Epithelial cell of proximal tubule (primary cell): ENCODE measurements around the gene CORO2A. TPM values are rescaled to one million over a fixed set of nuclear protein-coding genes. Genes with fewer than 3 reads are reported as not detected.

Experiments used
- DNase-seq: peaks from one replicate; pipeline ENCODE4 v3.0.0-alpha.2; 2011; ENCODE audit warnings: low read depth
- H3K4me3 ChIP-seq: 2 replicates; pipeline ENCODE4 v1.5.1; 2011; ENCODE audit warnings: low read depth, mild to moderate bottlenecking, low read length
- total RNA-seq: library from RNA; depleted of rRNA; stranded (reverse); fragments of >200 nt; gene quantifications from 2 replicates; pipeline ENCODE4 v1.2.3, GENCODE V29; 2015
- TF ChIP-seq, protein P1 (sequence below): conservative IDR thresholded peaks from 2 replicates; pipeline ENCODE4 v1.5.1; 2012; ENCODE audit warnings: low read depth, mild to moderate bottlenecking, low read length

Gene CORO2A, protein sequence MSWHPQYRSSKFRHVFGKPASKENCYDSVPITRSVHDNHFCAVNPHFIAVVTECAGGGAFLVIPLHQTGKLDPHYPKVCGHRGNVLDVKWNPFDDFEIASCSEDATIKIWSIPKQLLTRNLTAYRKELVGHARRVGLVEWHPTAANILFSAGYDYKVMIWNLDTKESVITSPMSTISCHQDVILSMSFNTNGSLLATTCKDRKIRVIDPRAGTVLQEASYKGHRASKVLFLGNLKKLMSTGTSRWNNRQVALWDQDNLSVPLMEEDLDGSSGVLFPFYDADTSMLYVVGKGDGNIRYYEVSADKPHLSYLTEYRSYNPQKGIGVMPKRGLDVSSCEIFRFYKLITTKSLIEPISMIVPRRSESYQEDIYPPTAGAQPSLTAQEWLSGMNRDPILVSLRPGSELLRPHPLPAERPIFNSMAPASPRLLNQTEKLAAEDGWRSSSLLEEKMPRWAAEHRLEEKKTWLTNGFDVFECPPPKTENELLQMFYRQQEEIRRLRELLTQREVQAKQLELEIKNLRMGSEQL
- total RNA-seq = 3.7 and 5.7 TPM in 2 replicates

DNA sequence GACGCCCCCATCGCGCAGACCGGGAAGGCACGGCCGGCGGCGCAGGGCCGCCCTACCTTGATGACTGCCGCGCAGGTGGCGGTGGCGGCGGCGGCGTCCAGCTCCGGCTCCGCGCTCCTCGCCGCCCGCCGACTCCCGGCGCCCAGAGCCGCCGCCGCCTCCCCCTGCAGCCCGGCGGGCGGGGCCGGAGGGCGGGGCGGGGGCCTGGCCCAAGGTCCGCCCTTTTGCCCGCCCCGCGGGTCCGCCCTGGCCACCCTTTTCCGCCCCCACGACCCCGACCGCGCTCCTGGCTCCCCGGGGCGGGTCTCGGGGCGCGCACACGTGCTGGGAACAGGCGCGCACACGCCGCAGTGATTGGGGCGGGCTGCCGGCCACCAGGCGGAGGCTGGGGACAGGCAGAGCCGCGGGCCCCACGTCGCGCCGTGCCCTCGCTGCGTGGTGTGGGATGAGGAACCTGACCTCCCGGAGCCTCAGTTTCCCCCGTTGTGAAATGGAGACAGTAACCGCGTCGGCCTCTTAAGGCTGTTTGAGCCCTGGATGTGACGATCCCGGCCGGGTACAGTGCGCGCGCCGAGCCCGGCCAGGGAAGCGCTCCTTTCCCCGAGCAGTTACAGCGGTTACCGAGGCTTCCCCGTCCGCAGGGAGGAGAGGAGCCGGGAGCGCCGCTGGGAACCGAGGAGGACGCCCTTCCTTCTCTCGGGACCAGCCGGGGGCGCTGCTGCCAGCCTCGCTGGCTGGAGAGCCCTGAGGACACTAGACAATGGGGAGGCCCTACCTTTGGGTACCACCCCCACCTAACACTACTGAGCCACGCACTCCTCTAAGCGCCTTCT, at the start of gene CORO2A:
TSS of gene CORO2A (minus strand) at position 135 of the 833 bp plus-strand sequence. CDS start 34,977 bp downstream, outside the sequence.
- no peak for DNase-seq
- peak within 1 kb of the TSS; percentile 66 for H3K4me3 ChIP-seq
- TF ChIP-seq, protein P1, sequence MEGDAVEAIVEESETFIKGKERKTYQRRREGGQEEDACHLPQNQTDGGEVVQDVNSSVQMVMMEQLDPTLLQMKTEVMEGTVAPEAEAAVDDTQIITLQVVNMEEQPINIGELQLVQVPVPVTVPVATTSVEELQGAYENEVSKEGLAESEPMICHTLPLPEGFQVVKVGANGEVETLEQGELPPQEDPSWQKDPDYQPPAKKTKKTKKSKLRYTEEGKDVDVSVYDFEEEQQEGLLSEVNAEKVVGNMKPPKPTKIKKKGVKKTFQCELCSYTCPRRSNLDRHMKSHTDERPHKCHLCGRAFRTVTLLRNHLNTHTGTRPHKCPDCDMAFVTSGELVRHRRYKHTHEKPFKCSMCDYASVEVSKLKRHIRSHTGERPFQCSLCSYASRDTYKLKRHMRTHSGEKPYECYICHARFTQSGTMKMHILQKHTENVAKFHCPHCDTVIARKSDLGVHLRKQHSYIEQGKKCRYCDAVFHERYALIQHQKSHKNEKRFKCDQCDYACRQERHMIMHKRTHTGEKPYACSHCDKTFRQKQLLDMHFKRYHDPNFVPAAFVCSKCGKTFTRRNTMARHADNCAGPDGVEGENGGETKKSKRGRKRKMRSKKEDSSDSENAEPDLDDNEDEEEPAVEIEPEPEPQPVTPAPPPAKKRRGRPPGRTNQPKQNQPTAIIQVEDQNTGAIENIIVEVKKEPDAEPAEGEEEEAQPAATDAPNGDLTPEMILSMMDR = peak; percentile 53

DNA sequence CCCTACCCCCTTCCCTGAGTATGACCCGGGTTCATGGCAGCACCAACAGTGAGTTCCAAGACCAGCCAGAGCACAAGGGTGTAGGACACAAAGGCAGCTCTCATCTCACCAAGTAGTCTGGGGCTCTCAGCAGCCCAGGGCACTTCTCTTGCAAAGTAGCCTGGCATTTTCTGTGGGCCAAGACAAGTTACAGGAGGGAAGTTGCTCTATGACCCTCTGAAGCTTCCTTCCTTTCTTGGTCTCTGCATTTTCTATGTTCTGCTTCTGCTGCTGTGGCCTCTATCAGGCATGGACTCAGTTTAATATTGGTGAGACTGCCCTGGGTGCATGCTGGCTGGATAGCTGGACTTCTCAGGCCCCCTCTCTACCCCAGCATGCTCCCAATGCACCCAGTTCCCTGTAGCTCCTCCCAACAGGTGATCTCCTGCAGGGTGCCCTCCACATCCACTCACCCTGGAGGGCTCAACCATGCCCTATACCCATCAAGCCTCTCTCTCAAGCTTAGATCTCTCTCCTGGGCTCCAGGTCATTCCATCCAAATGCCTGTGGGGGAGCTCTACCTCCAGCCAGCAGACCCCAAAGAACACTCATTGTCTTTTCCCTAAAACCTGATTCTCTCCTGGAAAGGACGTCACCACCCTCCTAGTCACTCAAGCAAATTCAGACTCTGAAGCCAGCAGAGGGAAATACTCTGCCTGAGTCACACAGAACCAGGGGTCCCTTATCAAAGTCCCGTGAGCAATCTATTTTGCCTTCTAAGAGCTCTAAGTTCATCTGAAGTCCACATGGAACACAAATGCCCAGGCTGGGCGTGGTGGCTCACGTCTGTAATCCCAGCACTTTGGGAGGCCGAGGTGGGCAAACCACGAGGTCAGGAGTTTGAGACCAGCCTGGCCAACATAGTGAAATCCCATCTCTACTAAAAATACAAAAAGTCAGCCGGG, 49.2 kb upstream of the CORO2A start:
- no peak for DNase-seq
- TF ChIP-seq, protein P1 = no peak
- H3K4me3 ChIP-seq = no peak overlapping the region

DNA sequence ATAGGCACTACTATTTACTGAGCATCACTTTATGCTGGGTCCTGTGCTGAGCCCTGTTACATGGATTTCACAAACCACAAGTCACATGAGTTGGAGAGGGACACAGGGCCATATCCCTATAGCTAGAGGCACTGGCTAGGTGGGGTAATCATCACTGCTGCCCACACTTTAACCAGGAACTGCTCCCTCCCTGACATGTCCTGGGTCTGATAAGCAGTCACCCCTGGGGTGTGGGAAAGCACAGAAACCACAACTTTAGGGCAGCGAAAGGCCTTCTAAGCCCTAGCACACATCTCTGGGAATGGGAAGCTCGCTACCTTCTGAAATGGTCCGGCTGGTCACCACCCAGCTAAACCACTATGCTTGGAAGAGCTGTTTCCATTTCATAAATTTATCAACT, 48.0 kb upstream of the CORO2A start:
- TF ChIP-seq, protein P1 = no peak
- H3K4me3 ChIP-seq = no peak overlapping the region
- DNase-seq = no peak

DNA sequence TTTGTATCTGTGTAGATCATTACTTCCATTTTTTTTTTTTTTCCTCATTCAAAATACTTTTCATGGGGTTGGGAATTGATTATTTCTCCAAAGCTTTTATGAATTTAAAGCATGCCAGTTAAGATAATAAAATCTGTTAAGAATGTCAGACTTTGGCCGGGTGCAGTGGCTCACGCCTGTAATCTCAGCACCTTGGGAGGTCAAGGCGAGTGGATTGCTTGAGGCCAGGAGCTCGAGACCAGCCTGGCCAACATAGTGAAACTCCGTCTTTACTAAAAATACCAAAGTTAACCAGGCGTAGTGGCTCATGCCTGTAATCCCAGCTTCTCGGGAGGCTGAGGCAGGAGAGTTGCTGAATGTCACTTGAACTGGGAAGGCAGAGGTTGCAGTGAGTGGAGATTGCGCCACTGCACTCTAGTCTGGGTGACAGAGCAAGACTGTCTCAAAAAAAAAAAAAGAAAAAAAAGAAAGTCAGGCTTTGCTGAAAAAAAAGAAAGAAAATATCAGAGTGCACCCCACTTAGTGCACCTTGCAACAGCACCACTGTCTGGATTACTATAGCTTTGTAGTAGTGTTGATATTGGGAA, 44.6 kb upstream of the CORO2A start:
- DNase-seq = no peak
- H3K4me3 ChIP-seq = no peak overlapping the region
- TF ChIP-seq, protein P1 = no peak

DNA sequence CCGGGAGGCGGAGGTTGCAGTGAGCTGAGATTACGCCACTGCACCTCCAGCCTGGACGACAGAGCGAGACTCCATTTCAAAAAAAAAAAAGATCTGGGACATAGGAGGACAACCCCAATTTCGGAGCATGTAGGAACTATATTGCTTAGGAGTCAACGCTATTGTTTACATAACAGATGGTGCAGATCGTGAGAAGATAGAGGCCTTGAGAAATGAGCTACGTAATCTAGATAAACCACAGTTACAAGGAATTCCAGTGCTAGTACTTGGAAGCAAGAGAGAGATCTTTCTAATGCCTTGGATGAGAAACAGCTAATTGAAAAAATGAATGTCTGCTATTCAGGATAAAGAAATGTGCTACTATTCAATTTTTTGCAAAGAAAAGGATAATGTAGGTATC, 42.7 kb upstream of the CORO2A start:
- TF ChIP-seq, protein P1 = no peak
- no peak for DNase-seq
- H3K4me3 ChIP-seq = no peak overlapping the region

DNA sequence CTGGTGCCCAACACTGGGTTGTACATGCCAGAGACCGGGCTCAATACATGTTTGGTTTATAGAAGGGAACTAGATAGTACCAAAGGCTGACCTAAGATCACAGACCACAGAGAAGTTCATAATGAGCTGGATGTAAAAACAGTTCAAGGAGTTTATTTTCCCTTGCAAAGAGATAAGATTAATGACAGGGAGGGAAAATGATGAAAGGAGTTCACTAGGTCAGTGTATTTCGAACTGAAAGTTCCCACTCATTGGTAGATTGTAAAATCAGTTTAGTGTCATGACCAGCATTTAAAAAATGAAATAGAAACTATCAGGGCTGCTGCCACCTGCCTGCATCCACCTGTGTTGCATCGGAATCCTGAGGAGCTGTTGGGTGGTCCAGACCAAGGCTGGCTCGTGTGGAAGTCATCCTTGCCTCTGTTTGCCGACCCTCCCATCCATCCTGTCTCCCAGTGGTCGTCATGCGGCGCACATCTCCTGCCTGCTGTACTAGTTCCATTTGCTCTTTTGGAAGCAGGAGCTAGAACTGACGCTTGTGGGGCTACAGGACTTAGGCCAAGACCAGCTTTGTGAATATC, 41.9 kb upstream of the CORO2A start:
- H3K4me3 ChIP-seq = no peak overlapping the region
- TF ChIP-seq, protein P1 = no peak
- no peak for DNase-seq
